ENCODE results near the gene NRCAM. TPM values are rescaled to one million over a fixed set of nuclear protein-coding genes. Genes with fewer than 3 reads are reported as not detected.

NRCAM gene
- total RNA-seq, 1 donor from 2014 or later = 0.26 TPM

DNA sequence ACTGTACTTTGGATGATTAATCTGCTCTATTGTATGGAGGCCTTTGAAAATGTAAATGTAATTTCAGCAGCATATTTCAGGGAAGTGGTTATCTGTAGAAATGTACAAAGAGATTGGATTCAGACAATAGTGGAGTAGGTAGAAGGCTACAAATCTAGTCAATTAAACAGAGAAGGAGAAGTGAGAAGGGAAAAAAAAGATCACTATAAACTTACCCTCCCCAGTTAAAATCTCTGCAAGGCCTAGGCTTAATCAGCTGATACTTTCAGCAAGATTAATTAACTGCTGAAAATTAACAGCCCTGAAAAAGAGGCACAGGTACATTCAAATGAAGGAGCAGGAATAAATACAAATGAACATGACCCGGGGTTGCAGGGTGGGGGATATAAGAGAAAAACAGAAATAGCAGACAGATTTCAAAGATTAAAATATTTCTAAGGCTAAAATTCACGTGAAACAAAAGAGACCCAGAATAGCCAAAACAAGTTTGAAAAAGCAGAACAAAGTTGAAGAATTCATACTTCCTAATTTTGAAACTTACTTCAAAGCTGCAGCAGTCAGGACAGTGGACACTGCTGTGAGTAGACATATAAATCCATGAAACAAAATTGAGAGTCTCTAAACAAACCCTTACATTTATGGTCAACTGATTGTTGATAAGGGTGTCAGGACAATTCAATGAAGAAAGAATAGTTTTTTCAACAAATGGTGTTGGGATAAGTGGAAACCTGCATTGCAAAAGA, 96.0 kb downstream of the NRCAM start:
- no peaks in the 10 kb centered on the region for H3K36me3 ChIP-seq (ENCODE audit: control insufficient read depth, insufficient read depth, low read length)
- no peaks in the 10 kb centered on the region for H3K27me3 ChIP-seq (ENCODE audit: control insufficient read depth, insufficient read depth, low read length)
- FAIRE-seq = no peak
- no peak overlapping the region for H3K4me3 ChIP-seq (ENCODE audit: low read depth, low read length)
- TF ChIP-seq, protein P1, sequence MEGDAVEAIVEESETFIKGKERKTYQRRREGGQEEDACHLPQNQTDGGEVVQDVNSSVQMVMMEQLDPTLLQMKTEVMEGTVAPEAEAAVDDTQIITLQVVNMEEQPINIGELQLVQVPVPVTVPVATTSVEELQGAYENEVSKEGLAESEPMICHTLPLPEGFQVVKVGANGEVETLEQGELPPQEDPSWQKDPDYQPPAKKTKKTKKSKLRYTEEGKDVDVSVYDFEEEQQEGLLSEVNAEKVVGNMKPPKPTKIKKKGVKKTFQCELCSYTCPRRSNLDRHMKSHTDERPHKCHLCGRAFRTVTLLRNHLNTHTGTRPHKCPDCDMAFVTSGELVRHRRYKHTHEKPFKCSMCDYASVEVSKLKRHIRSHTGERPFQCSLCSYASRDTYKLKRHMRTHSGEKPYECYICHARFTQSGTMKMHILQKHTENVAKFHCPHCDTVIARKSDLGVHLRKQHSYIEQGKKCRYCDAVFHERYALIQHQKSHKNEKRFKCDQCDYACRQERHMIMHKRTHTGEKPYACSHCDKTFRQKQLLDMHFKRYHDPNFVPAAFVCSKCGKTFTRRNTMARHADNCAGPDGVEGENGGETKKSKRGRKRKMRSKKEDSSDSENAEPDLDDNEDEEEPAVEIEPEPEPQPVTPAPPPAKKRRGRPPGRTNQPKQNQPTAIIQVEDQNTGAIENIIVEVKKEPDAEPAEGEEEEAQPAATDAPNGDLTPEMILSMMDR (IDR thresholded peaks at IDR 0.05; ENCODE audit: insufficient read depth, low read length, severe bottlenecking) = no peak
- no peak for DNase-seq (ENCODE audit: low read depth)

DNA sequence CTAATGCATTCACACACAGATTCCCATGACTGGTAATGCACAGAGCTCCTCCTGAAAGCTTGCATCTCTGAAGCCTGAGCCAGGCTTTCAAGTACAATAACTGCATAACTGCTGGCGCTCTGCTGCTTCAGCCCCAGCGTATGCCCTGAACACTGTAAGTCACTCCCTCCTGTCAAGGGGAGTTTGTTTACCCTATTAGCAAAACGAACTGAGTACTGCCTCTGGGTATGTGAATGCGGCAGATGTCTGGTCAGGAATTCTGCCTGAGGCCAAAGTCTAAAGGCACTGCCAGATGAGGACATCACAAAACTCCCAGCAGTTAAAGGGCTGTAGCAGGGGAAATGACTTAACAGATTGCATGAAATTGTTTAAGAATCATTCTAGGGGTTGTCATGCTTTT, 97.7 kb downstream of the NRCAM start:
- no peak for FAIRE-seq
- no peaks in the 10 kb centered on the region for H3K27me3 ChIP-seq (ENCODE audit: control insufficient read depth, insufficient read depth, low read length)
- H3K36me3 ChIP-seq (ENCODE audit: control insufficient read depth, insufficient read depth, low read length) = no peaks in the 10 kb centered on the region
- DNase-seq (ENCODE audit: low read depth) = peak; percentile 75
- H3K4me3 ChIP-seq (ENCODE audit: low read depth, low read length) = no peak overlapping the region
- TF ChIP-seq, protein P1 (IDR thresholded peaks at IDR 0.05; ENCODE audit: insufficient read depth, low read length, severe bottlenecking) = no peak

DNA sequence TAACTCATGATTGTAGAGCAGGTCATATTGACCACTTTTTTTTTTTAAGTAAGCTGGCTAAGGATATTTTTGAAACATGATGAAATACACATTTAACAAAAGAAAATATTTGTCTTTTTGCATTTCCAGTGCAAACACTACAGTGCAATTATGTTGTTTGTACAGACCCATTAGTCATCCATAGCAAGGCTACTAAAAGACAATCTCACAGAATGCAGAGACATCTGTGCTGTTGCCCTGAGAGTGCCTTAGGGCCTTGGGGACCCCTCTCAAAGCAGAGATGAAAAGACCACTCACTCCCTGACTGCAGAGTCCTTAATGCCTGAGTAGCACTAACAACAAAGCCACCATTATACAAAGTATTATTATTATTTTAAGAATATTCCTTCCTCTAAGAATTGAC, 104.5 kb downstream of the NRCAM start:
- TF ChIP-seq, protein P1 (IDR thresholded peaks at IDR 0.05; ENCODE audit: insufficient read depth, low read length, severe bottlenecking) = no peak
- FAIRE-seq (no peak), DNase-seq (ENCODE audit: low read depth) (peak; percentile 39)
- H3K36me3 ChIP-seq (ENCODE audit: control insufficient read depth, insufficient read depth, low read length) = no peaks in the 10 kb centered on the region
- H3K4me3 ChIP-seq (ENCODE audit: low read depth, low read length) = no peak overlapping the region
- no peaks in the 10 kb centered on the region for H3K27me3 ChIP-seq (ENCODE audit: control insufficient read depth, insufficient read depth, low read length)

DNA sequence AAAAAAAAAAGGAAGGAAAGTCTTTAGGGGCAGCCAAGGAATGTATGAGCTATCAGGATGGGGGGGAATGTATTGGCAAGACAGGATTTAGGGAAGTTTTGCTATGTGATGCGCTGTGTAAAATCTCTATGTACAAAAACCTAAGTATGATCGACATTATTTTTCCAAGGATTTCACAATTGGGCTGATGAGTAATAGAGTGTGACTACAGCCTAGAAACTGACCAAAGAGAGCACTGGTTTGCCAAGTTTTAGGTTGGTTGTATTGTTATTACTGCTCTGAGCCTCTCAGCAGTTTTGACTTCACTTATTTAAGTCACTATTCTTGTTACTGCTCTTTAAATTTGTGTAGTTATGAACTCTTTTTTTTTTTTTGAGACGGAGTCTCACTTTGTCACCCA, 107.3 kb downstream of the NRCAM start:
- TF ChIP-seq, protein P1 (IDR thresholded peaks at IDR 0.05; ENCODE audit: insufficient read depth, low read length, severe bottlenecking) = no peak
- Histone ChIP-seq H3K27me3 (ENCODE audit: control insufficient read depth, insufficient read depth, low read length) (no peaks in the 10 kb centered on the region), H3K36me3 (ENCODE audit: control insufficient read depth, insufficient read depth, low read length) (no peaks in the 10 kb centered on the region), H3K4me3 (ENCODE audit: low read depth, low read length) (no peak overlapping the region)
- FAIRE-seq (no peak), DNase-seq (ENCODE audit: low read depth) (peak; percentile 80)

DNA sequence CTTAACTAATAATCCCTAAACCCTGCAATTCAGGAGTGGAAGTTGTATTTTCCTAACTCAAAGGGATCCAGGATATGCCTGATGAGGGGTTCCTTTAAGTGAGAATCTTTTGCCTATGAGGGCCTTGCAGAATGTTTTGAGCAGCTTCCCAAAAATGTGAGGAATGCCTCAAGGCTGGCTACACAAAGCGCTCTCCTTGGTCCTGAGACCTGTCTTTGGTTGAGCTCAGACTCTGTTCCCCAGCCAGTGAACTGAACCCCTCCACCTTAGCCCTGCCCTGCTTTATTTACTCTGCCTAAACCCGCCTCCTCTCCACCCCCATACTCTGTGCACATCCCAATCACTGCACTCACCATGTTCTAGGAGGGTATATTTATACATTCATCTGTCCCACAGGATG, 108.6 kb downstream of the NRCAM start:
- Histone ChIP-seq H3K36me3 (ENCODE audit: control insufficient read depth, insufficient read depth, low read length) (no peaks in the 10 kb centered on the region), H3K4me3 (ENCODE audit: low read depth, low read length) (no peak overlapping the region), H3K27me3 (ENCODE audit: control insufficient read depth, insufficient read depth, low read length) (no peaks in the 10 kb centered on the region)
- TF ChIP-seq, protein P1 (IDR thresholded peaks at IDR 0.05; ENCODE audit: insufficient read depth, low read length, severe bottlenecking) = no peak
- FAIRE-seq (no peak), DNase-seq (ENCODE audit: low read depth) (peak; percentile 42)
